ENCODE results near the gene ZNF276.

Gene ZNF276

DNA sequence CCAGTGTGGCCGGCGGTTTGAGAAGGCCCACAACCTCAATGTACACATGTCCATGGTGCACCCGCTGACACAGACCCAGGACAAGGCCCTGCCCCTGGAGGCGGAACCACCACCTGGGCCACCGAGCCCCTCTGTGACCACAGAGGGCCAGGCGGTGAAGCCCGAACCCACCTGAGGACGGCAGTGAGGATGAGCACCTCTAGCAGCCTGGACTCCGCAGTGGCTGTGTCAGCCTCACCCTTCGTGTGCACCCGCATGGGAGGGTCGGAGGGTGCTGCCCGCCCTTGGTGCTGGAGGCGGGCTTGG is 16.7 kb downstream of the ZNF276 start:
- H3K27ac ChIP-seq (ENCODE audit: low read depth, low read length) = no peak overlapping the region
- H3K9me3 ChIP-seq (ENCODE audit: control insufficient read depth in 1 of 2, low read length in 2 of 2) = no peaks in the 10 kb centered on the region
- no peak overlapping the region for H3K9ac ChIP-seq (ENCODE audit: low read depth in 1 of 2, low read length in 2 of 2)
- peaks cover 50 to 92% of the 10 kb centered on the region in 2 donors for H3K36me3 ChIP-seq (ENCODE audit: control insufficient read depth in 1 of 2, insufficient read depth in 2 of 2, low read length in 2 of 2)
- H3K27me3 ChIP-seq (ENCODE audit: control insufficient read depth in 1 of 2, insufficient read depth in 2 of 2, low read length in 2 of 2) = no peaks in the 10 kb centered on the region
- no peak overlapping the region for H3K4me3 ChIP-seq (ENCODE audit: low read depth in 1 of 2, low read length in 2 of 2)
- peaks cover 0 to 7% of the 10 kb centered on the region in 2 donors for H3K4me1 ChIP-seq (ENCODE audit: control insufficient read depth in 1 of 2, insufficient read depth in 2 of 2, low read length in 2 of 2)

DNA sequence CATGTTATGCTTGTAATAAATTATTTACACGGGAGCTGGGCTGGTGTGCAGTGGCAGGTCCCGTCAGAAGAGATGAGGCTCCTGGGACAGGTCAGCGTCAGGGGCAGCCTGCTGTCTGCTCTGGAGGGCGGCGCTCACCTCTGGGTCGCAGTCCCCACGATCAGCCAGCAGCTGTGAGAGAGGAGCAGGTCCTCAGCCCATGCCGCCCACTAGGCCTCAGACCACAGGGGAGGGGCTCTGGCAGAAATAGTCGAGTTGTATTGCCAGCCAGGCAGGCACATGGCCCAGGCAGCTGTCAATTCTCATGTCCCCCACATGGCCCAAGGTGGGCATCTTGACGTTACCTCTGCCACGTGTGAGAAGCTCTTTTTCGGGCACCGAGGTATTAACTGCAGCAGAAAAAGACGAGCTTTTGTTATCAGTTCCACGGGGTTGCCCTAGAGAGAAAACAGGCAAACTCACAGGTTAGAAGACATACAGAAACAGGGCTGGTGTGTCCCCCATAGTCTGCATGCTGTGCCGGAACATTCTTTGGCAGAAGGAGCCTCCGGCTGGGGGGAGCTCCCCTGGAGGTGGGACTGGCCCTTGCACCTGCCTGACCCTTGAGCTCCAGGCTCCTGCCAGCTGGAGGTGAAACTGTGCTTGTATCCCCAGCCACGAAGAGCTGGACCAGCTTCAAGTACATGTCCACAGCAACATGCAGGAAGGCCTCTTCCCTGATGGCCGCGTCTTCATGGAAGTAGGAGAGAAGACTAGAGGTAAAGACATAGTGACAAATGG is 17.4 kb downstream of the ZNF276 start:
- H3K27me3 ChIP-seq (ENCODE audit: control insufficient read depth in 1 of 2, insufficient read depth in 2 of 2, low read length in 2 of 2) = no peaks in the 10 kb centered on the region
- H3K36me3 ChIP-seq (ENCODE audit: control insufficient read depth in 1 of 2, insufficient read depth in 2 of 2, low read length in 2 of 2) = peaks cover 43 to 88% of the 10 kb centered on the region in 2 donors
- H3K27ac ChIP-seq (ENCODE audit: low read depth, low read length) = no peak overlapping the region
- no peaks in the 10 kb centered on the region for H3K9me3 ChIP-seq (ENCODE audit: control insufficient read depth in 1 of 2, low read length in 2 of 2)
- H3K9ac ChIP-seq (ENCODE audit: low read depth in 1 of 2, low read length in 2 of 2) = no peak overlapping the region
- H3K4me3 ChIP-seq (ENCODE audit: low read depth in 1 of 2, low read length in 2 of 2) = no peak overlapping the region
- peaks cover 0 to 7% of the 10 kb centered on the region in 2 donors for H3K4me1 ChIP-seq (ENCODE audit: control insufficient read depth in 1 of 2, insufficient read depth in 2 of 2, low read length in 2 of 2)

GRCh38 chr16:89739383-89739782 is 18.0 kb downstream of the ZNF276 start:
- no peak overlapping the region for H3K4me3 ChIP-seq (ENCODE audit: low read depth in 1 of 2, low read length in 2 of 2)
- H3K27me3 ChIP-seq (ENCODE audit: control insufficient read depth in 1 of 2, insufficient read depth in 2 of 2, low read length in 2 of 2) = no peaks in the 10 kb centered on the region
- no peak overlapping the region for H3K27ac ChIP-seq (ENCODE audit: low read depth, low read length)
- peaks cover 0 to 7% of the 10 kb centered on the region in 2 donors for H3K4me1 ChIP-seq (ENCODE audit: control insufficient read depth in 1 of 2, insufficient read depth in 2 of 2, low read length in 2 of 2)
- H3K9ac ChIP-seq (ENCODE audit: low read depth in 1 of 2, low read length in 2 of 2) = no peak overlapping the region
- H3K9me3 ChIP-seq (ENCODE audit: control insufficient read depth in 1 of 2, low read length in 2 of 2) = no peaks in the 10 kb centered on the region
- peaks cover 42 to 85% of the 10 kb centered on the region in 2 donors for H3K36me3 ChIP-seq (ENCODE audit: control insufficient read depth in 1 of 2, insufficient read depth in 2 of 2, low read length in 2 of 2)

GRCh38 chr16:89741342-89742014 is 20.1 kb downstream of the ZNF276 start:
- Histone ChIP-seq H3K9ac (ENCODE audit: low read depth in 1 of 2, low read length in 2 of 2) (no peak overlapping the region), H3K27me3 (ENCODE audit: control insufficient read depth in 1 of 2, insufficient read depth in 2 of 2, low read length in 2 of 2) (no peaks in the 10 kb centered on the region), H3K27ac (ENCODE audit: low read depth, low read length) (no peak overlapping the region), H3K4me3 (ENCODE audit: low read depth in 1 of 2, low read length in 2 of 2) (no peak overlapping the region), H3K9me3 (ENCODE audit: control insufficient read depth in 1 of 2, low read length in 2 of 2) (no peaks in the 10 kb centered on the region), H3K36me3 (ENCODE audit: control insufficient read depth in 1 of 2, insufficient read depth in 2 of 2, low read length in 2 of 2) (peaks cover 42 to 81% of the 10 kb centered on the region in 2 donors), H3K4me1 (ENCODE audit: control insufficient read depth in 1 of 2, insufficient read depth in 2 of 2, low read length in 2 of 2) (peaks cover 0 to 7% of the 10 kb centered on the region in 2 donors)

GRCh38 chr16:89742948-89743347 is 21.6 kb downstream of the ZNF276 start:
- no peak overlapping the region for H3K9ac ChIP-seq (ENCODE audit: low read depth in 1 of 2, low read length in 2 of 2)
- H3K27ac ChIP-seq (ENCODE audit: low read depth, low read length) = no peak overlapping the region
- H3K4me1 ChIP-seq (ENCODE audit: control insufficient read depth in 1 of 2, insufficient read depth in 2 of 2, low read length in 2 of 2) = peaks cover 0 to 2% of the 10 kb centered on the region in 2 donors
- H3K9me3 ChIP-seq (ENCODE audit: control insufficient read depth in 1 of 2, low read length in 2 of 2) = no peaks in the 10 kb centered on the region
- no peak overlapping the region for H3K4me3 ChIP-seq (ENCODE audit: low read depth in 1 of 2, low read length in 2 of 2)
- no peaks in the 10 kb centered on the region for H3K27me3 ChIP-seq (ENCODE audit: control insufficient read depth in 1 of 2, insufficient read depth in 2 of 2, low read length in 2 of 2)
- H3K36me3 ChIP-seq (ENCODE audit: control insufficient read depth in 1 of 2, insufficient read depth in 2 of 2, low read length in 2 of 2) = peaks cover 44 to 76% of the 10 kb centered on the region in 2 donors

GRCh38 chr16:89744813-89745212 is 23.5 kb downstream of the ZNF276 start:
- Histone ChIP-seq H3K9me3 (ENCODE audit: control insufficient read depth in 1 of 2, low read length in 2 of 2) (no peaks in the 10 kb centered on the region), H3K27ac (ENCODE audit: low read depth, low read length) (no peak overlapping the region), H3K9ac (ENCODE audit: low read depth in 1 of 2, low read length in 2 of 2) (no peak overlapping the region), H3K4me1 (ENCODE audit: control insufficient read depth in 1 of 2, insufficient read depth in 2 of 2, low read length in 2 of 2) (peaks cover 0 to 4% of the 10 kb centered on the region in 2 donors), H3K36me3 (ENCODE audit: control insufficient read depth in 1 of 2, insufficient read depth in 2 of 2, low read length in 2 of 2) (peaks cover 28 to 75% of the 10 kb centered on the region in 2 donors), H3K4me3 (ENCODE audit: low read depth in 1 of 2, low read length in 2 of 2) (no peak overlapping the region), H3K27me3 (ENCODE audit: control insufficient read depth in 1 of 2, insufficient read depth in 2 of 2, low read length in 2 of 2) (no peaks in the 10 kb centered on the region)

- Histone ChIP-seq H3K27ac (ENCODE audit: low read depth, low read length) (no peak overlapping the region), H3K9ac (ENCODE audit: low read depth in 1 of 2, low read length in 2 of 2) (no peak overlapping the region), H3K27me3 (ENCODE audit: control insufficient read depth in 1 of 2, insufficient read depth in 2 of 2, low read length in 2 of 2) (no peaks in the 10 kb centered on the region), H3K4me1 (ENCODE audit: control insufficient read depth in 1 of 2, insufficient read depth in 2 of 2, low read length in 2 of 2) (peaks cover 0 to 5% of the 10 kb centered on the region in 2 donors), H3K36me3 (ENCODE audit: control insufficient read depth in 1 of 2, insufficient read depth in 2 of 2, low read length in 2 of 2) (peaks cover 25 to 65% of the 10 kb centered on the region in 2 donors), H3K4me3 (ENCODE audit: low read depth in 1 of 2, low read length in 2 of 2) (no peak overlapping the region), H3K9me3 (ENCODE audit: control insufficient read depth in 1 of 2, low read length in 2 of 2) (no peaks in the 10 kb centered on the region)
Measured at GRCh38 chr16:89746043-89746442, 24.7 kb downstream of the ZNF276 start.

DNA sequence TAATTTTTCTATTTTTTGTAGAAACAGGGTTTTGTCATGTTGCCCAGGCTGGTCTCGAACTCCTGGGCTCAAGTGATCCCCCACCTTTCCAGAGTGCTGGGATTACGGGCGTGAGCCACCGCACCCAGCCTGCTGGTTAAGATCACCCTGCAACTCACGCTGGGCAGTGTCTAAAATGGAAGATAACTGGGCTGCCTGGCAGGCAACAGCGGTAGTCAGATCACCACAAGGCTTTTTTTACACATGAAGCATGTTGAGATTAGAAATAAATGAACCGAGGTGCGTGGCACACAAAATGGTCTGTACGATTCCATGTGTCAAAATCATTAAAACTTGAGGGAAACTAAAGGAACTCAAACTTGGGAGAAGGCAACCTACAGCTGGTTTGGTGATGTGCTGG is 26.7 kb downstream of the ZNF276 start:
- no peak overlapping the region for H3K4me3 ChIP-seq (ENCODE audit: low read depth in 1 of 2, low read length in 2 of 2)
- H3K36me3 ChIP-seq (ENCODE audit: control insufficient read depth in 1 of 2, insufficient read depth in 2 of 2, low read length in 2 of 2) = peaks cover 25 to 53% of the 10 kb centered on the region in 2 donors
- no peak overlapping the region for H3K27ac ChIP-seq (ENCODE audit: low read depth, low read length)
- H3K27me3 ChIP-seq (ENCODE audit: control insufficient read depth in 1 of 2, insufficient read depth in 2 of 2, low read length in 2 of 2) = no peaks in the 10 kb centered on the region
- peaks cover 0 to 5% of the 10 kb centered on the region in 2 donors for H3K4me1 ChIP-seq (ENCODE audit: control insufficient read depth in 1 of 2, insufficient read depth in 2 of 2, low read length in 2 of 2)
- H3K9ac ChIP-seq (ENCODE audit: low read depth in 1 of 2, low read length in 2 of 2) = no peak overlapping the region
- H3K9me3 ChIP-seq (ENCODE audit: control insufficient read depth in 1 of 2, low read length in 2 of 2) = no peaks in the 10 kb centered on the region

GRCh38 chr16:89748921-89749320 is 27.6 kb downstream of the ZNF276 start:
- Histone ChIP-seq H3K4me1 (ENCODE audit: control insufficient read depth in 1 of 2, insufficient read depth in 2 of 2, low read length in 2 of 2) (peaks cover 0 to 5% of the 10 kb centered on the region in 2 donors), H3K27ac (ENCODE audit: low read depth, low read length) (no peak overlapping the region), H3K9ac (ENCODE audit: low read depth in 1 of 2, low read length in 2 of 2) (no peak overlapping the region), H3K27me3 (ENCODE audit: control insufficient read depth in 1 of 2, insufficient read depth in 2 of 2, low read length in 2 of 2) (no peaks in the 10 kb centered on the region), H3K9me3 (ENCODE audit: control insufficient read depth in 1 of 2, low read length in 2 of 2) (no peaks in the 10 kb centered on the region), H3K4me3 (ENCODE audit: low read depth in 1 of 2, low read length in 2 of 2) (no peak overlapping the region), H3K36me3 (ENCODE audit: control insufficient read depth in 1 of 2, insufficient read depth in 2 of 2, low read length in 2 of 2) (peaks cover 25 to 50% of the 10 kb centered on the region in 2 donors)

- Histone ChIP-seq H3K9me3 (ENCODE audit: control insufficient read depth in 1 of 2, low read length in 2 of 2) (no peaks in the 10 kb centered on the region), H3K9ac (ENCODE audit: low read depth in 1 of 2, low read length in 2 of 2) (no peak overlapping the region), H3K27me3 (ENCODE audit: control insufficient read depth in 1 of 2, insufficient read depth in 2 of 2, low read length in 2 of 2) (no peaks in the 10 kb centered on the region), H3K4me1 (ENCODE audit: control insufficient read depth in 1 of 2, insufficient read depth in 2 of 2, low read length in 2 of 2) (peaks cover 0 to 5% of the 10 kb centered on the region in 2 donors), H3K27ac (ENCODE audit: low read depth, low read length) (no peak overlapping the region), H3K36me3 (ENCODE audit: control insufficient read depth in 1 of 2, insufficient read depth in 2 of 2, low read length in 2 of 2) (peaks cover 22 to 44% of the 10 kb centered on the region in 2 donors), H3K4me3 (ENCODE audit: low read depth in 1 of 2, low read length in 2 of 2) (no peak overlapping the region)
Measured at GRCh38 chr16:89749637-89750036, 28.3 kb downstream of the ZNF276 start.

Measured in duodenal mucosa (tissue), 2 donors.